Measurements from ENCODE around the gene LHX3. TPM values are rescaled to one million over a fixed set of nuclear protein-coding genes. Genes with fewer than 3 reads are reported as not detected.

Gene LHX3
- total RNA-seq, 1 experiment from 2014 or later, result 0.22 TPM

DNA sequence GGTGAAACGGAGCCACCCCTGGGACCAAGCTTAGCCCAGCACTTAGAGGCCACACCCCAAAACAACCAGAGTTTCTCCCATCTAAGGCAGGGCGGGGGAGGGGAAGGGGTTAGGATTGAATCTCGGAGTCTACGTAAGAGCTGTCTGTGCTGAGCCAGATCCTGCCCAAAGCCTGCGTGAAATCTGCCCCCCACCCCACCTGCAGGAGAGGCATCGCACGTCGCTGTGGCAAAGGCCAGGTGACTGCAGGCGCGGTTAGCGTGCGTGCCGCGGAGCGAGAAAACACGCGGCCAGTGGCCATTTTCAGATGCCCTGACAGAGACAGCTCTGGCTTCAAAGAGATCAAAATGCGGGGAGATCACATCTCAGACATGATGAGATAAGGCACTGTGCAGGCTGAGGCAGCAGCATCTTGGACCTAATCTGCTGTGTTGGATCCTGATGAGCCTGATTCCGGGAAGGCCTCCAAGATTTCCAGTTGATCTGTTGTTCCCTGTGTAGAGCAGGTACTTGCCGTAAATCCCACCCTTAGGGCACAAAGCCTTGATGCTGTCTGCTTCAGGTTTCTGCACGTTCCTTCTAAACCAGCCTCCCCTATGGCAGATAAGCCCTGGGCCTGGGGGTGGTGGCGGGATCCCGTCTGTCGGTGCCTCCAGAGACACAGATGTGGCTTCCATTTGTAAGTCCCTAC is 43.2 kb upstream of the LHX3 start:
- no peak overlapping the region for H3K27ac ChIP-seq
- BruUV-seq (replicated peaks), result no TSS peak
- no peak for DNase-seq
- H3K4me2 ChIP-seq, result no peak overlapping the region
- H3K4me3 ChIP-seq, result no peak overlapping the region
- H4K20me1 ChIP-seq (ENCODE audit: insufficient read depth), result peaks cover 18% of the 10 kb centered on the region
- peaks cover 12% of the 10 kb centered on the region for H3K4me1 ChIP-seq (replicated peaks; ENCODE audit: insufficient read depth)
- peaks cover 31% of the 10 kb centered on the region for H3K27me3 ChIP-seq (ENCODE audit: insufficient read depth, low read depth)
- TF ChIP-seq, protein P1, sequence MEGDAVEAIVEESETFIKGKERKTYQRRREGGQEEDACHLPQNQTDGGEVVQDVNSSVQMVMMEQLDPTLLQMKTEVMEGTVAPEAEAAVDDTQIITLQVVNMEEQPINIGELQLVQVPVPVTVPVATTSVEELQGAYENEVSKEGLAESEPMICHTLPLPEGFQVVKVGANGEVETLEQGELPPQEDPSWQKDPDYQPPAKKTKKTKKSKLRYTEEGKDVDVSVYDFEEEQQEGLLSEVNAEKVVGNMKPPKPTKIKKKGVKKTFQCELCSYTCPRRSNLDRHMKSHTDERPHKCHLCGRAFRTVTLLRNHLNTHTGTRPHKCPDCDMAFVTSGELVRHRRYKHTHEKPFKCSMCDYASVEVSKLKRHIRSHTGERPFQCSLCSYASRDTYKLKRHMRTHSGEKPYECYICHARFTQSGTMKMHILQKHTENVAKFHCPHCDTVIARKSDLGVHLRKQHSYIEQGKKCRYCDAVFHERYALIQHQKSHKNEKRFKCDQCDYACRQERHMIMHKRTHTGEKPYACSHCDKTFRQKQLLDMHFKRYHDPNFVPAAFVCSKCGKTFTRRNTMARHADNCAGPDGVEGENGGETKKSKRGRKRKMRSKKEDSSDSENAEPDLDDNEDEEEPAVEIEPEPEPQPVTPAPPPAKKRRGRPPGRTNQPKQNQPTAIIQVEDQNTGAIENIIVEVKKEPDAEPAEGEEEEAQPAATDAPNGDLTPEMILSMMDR (conservative IDR thresholded peaks at IDR 0.05), result no peak
- TF ChIP-seq EZH2 (IDR thresholded peaks at IDR 0.05; ENCODE audit: low read depth), result no peak
- H3K79me2 ChIP-seq (ENCODE audit: low read depth), result peaks cover 22% of the 10 kb centered on the region
- intact Hi-C loops (cut with micrococcal nuclease; ENCODE audit: unreplicated experiment), result no loop called here
- CTCF ChIA-PET, result interaction anchor here (0.6 kb wide), 1 partner anchor 14 kb away, joined by 3 read pairs; no protein-coding TSS in a partner anchor
- no peaks in the 10 kb centered on the region for H3K9me2 ChIP-seq (ENCODE audit: insufficient read depth)
- H3F3A ChIP-seq (ENCODE audit: insufficient read depth, low read depth), result peaks cover 6% of the 10 kb centered on the region; the same call in 1 of the 2 replicates
- POLR2A ChIA-PET (ENCODE audit: unreplicated experiment), result interaction anchor here (0.5 kb wide), 1 partner anchor 9 kb away, joined by 5 read pairs; no protein-coding TSS in a partner anchor
- no peaks in the 10 kb centered on the region for H3K9me3 ChIP-seq (ENCODE audit: insufficient read depth, low read depth)
- H3K36me3 ChIP-seq (ENCODE audit: low read depth), result no peaks in the 10 kb centered on the region
- H2AFZ ChIP-seq, result no peak overlapping the region

DNA sequence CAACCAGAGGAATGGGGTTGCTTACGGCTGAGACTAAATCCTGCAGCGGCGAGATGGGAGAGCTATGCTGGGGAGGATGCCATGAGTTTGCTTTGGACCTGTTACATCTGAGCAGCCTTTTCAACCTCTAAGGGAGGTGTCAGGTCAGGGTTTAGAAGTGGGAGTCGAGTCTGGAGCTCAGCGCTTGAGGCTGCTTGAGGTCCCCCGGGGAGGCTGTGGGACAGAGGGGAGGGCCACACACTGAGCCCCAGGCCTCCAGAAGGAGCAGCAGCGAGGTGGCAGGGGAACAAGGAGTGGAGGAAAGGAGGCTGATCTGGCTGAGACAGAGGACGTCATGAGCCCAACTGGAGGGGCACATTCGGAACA is 42.6 kb upstream of the LHX3 start:
- H3K9me3 ChIP-seq (ENCODE audit: insufficient read depth, low read depth), result no peaks in the 10 kb centered on the region
- no peak overlapping the region for H3K27ac ChIP-seq
- peaks cover 24% of the 10 kb centered on the region for H4K20me1 ChIP-seq (ENCODE audit: insufficient read depth)
- peaks cover 31% of the 10 kb centered on the region for H3K27me3 ChIP-seq (ENCODE audit: insufficient read depth, low read depth)
- H3K9me2 ChIP-seq (ENCODE audit: insufficient read depth), result no peaks in the 10 kb centered on the region
- DNase-seq, result no peak
- ChIA-PET POLR2A (ENCODE audit: unreplicated experiment) (no interaction called here), CTCF (interaction anchor here (0.6 kb wide), 1 partner anchor 13 kb away, joined by 3 read pairs; no protein-coding TSS in a partner anchor)
- no peaks in the 10 kb centered on the region for H3K36me3 ChIP-seq (ENCODE audit: low read depth)
- BruUV-seq (replicated peaks), result no TSS peak
- no peak overlapping the region for H3K4me2 ChIP-seq
- H3K79me2 ChIP-seq (ENCODE audit: low read depth), result peaks cover 27% of the 10 kb centered on the region
- H3K4me3 ChIP-seq, result no peak overlapping the region
- peaks cover 12% of the 10 kb centered on the region for H3K4me1 ChIP-seq (replicated peaks; ENCODE audit: insufficient read depth)
- TF ChIP-seq EZH2 (IDR thresholded peaks at IDR 0.05; ENCODE audit: low read depth), result no peak
- intact Hi-C loops (cut with micrococcal nuclease; ENCODE audit: unreplicated experiment), result no loop called here
- no peak overlapping the region for H2AFZ ChIP-seq
- H3F3A ChIP-seq (ENCODE audit: insufficient read depth, low read depth), result peaks cover 6% of the 10 kb centered on the region; the same call in 1 of the 2 replicates

DNA sequence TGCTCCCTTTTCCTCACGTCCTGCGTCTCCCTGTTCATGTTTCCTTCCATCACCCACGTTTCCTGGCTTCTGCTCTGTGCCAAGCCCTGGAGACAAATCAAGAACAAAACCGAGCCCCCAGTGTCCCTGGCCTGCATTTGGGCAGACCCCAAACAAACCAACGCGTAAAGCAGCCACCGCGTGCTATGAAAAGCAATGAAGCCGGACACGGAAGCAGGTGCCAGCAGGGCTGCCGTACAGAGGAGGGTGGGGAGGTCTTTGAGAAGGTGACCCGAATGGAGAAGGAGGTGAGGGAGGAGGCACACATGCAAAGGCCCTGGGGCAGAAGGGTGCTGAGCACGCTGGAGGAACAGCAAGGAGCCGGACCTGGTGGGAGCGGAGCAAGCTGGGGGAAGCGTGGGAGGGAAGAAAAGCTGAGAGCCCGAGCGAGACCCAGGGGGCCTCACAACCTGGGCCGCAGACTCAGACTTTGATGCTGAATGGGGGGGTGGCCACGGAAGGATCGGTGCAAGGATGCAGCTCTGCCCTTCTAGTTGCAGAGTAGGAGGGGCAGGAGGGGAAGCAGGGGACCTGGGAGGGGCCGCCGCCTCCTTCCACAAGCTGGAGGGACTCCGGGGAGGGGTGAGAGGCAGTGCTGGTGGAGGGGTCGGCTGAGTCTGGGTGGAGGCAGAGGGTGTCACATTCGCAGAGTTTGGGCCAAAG is 42.1 kb upstream of the LHX3 start:
- Histone ChIP-seq H3K4me2 (no peak overlapping the region), H3K9me3 (ENCODE audit: insufficient read depth, low read depth) (no peaks in the 10 kb centered on the region), H3K4me3 (no peak overlapping the region), H3F3A (ENCODE audit: insufficient read depth, low read depth) (peaks cover 6% of the 10 kb centered on the region; the same call in 1 of the 2 replicates), H3K4me1 (replicated peaks; ENCODE audit: insufficient read depth) (peaks cover 12% of the 10 kb centered on the region), H3K9me2 (ENCODE audit: insufficient read depth) (no peaks in the 10 kb centered on the region), H3K27me3 (ENCODE audit: insufficient read depth, low read depth) (peaks cover 31% of the 10 kb centered on the region), H3K27ac (no peak overlapping the region), H2AFZ (no peak overlapping the region), H4K20me1 (ENCODE audit: insufficient read depth) (peaks cover 29% of the 10 kb centered on the region), H3K79me2 (ENCODE audit: low read depth) (peaks cover 33% of the 10 kb centered on the region), H3K36me3 (ENCODE audit: low read depth) (no peaks in the 10 kb centered on the region)
- no TSS peak for BruUV-seq (replicated peaks)
- ChIA-PET CTCF (interaction anchor here (0.6 kb wide), 1 partner anchor 13 kb away, joined by 3 read pairs; no protein-coding TSS in a partner anchor), POLR2A (ENCODE audit: unreplicated experiment) (interaction anchor here (0.6 kb wide), 1 partner anchor 763 kb away, joined by 3 read pairs; no protein-coding TSS in a partner anchor)
- TF ChIP-seq, protein P1 (conservative IDR thresholded peaks at IDR 0.05), result no peak
- no peak for TF ChIP-seq EZH2 (IDR thresholded peaks at IDR 0.05; ENCODE audit: low read depth)
- intact Hi-C loops (cut with micrococcal nuclease; ENCODE audit: unreplicated experiment), result no loop called here
- no peak for DNase-seq

Measured in PC-9 (cell line).